Activated CD4-positive, CD25-positive, alpha-beta regulatory T cell treated with anti-CD3 and anti-CD28 coated beads, Interleukin-2, amount 50 U/mL, for 24 hours (primary cell): ENCODE measurements around the gene WIPF3.
"Not testable (repeated sequence)": the region's sequence is repeated elsewhere in the genome, so short reads cannot be mapped to it uniquely, and the experiment has no call there.

Experiments
- ATAC-seq, 2 donors: fragments of 150-1000 bp; cut with Tn5 transposase; one replicate each; pipeline ENCODE4 v1.10.0; 2021; ENCODE audit warnings: mild to moderate bottlenecking in 1 of 2, moderate library complexity in 1 of 2

WIPF3 gene

DNA sequence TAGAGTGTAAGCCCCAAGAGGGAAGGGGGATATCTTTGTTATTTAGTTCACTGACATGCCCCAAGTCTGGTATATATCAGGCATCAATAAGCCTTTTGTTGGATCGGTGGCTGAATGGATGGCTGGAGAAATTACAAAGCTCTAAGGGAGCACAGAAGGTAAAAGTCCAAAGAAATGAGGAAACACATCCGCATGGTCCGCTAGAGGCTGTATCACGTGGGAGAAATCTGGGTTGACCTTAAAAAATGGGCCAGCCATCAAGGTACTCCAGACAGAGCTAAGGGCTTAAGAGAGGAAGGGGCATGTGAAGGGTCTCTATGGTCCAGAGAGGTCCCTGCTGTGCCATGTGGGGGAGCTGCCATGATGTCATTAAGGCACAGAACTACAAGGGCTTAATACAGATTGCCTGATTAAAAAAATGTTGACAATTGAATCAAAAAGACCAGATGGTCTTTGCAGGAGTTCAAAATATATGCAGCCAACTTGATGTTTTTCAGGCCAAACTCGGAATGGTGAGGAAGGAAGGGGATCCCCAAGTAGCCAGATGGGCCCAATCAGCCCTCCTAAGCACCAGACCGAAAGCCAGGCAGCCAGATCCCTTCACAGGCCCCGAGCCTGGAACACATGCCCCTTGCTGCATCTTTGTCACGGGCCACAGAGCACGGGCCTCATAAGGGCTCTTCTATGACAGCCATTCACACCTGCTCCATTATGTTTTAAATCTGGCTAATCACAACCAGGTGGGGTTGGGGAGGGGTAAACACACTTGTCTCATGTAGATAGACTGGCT is 151.4 kb downstream of the WIPF3 start:
- ATAC-seq: no peak

DNA sequence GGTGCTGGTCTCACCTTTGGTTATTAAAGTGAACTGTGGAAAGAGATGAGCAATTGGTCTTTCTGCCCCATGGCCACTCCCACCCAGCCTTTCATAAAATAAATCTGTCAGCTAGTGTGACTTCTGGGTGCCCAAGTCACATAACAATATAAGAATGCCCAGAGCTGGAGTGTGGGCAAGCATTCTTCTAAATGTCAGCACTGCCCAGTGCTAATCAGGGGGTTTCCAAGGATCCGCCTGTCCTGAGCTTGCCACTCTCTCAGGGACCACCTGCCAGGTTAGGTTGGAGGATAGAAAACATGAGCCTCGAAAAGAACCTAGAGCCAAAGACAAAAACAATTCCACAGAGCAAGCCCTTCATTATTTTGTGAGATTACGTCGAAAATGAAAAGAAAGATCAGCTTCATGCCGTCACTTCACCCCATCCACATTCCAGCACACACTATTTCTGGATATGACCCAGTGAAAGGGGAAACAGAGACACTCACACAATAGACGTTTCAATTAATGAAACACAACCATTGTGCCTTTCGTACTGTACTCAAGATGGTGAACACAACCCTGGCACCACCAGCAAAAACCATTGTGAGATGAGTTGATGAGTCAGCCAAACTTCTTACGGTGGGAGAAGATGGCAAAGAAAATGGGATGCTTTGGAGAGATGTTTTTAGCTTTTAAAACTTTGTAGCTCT is 152.5 kb downstream of the WIPF3 start:
- no peak for ATAC-seq

- not testable (repeated sequence) for ATAC-seq
These were observed 155.3 kb downstream of the WIPF3 start for GRCh38 chr7:29961611-29962010.

DNA sequence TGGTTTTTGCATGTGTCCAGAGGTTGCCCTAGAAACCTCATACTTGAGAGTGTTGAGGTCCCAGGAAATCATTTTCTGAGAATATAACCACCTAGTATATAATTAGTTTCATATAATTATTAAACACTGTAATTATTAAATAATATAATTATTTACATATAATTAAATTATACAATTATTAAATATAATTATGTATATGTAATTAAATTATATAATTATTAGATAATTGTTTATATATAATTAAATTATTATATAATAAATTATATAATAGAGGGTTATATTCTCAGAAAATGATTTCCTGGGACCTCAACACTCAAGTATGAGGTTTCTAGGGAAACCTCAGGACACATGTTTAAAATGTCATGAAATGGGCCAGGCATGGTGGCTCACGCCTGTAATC is 155.7 kb downstream of the WIPF3 start:
- ATAC-seq: no peak

- no peak for ATAC-seq
These were observed 158.7 kb downstream of the WIPF3 start for GRCh38 chr7:29965030-29965429.
